ENCODE data around the gene GP1BA. TPM values are rescaled to one million over a fixed set of nuclear protein-coding genes. Genes with fewer than 3 reads are reported as not detected.

The GP1BA gene
- total and polyA plus RNA-seq, 10 of the 15 experiments (the other 5 are each of a cell fraction or from before 2014, with no cell fraction given) = 0.04 to 0.67 (median 0.28) TPM; not detected in 1

GRCh38 chr17:4939796-4940554, 7.9 kb downstream of the GP1BA start, which contains the start of the genes RNF167 and SLC25A11 (continued):
- TF ChIP-seq POU2F2 (IDR thresholded peaks at IDR 0.05; ENCODE audit: borderline replicate concordance, low read depth, low read length) = peak; percentile 62; the same call in 2 of the 3 replicates
- peak; percentile 83; the same call in 1 of the 2 replicates for TF ChIP-seq BACH1 (IDR thresholded peaks at IDR 0.05; ENCODE audit: borderline replicate concordance)
- TF ChIP-seq ZSCAN29 (IDR thresholded peaks at IDR 0.05) = 0 out of 2 replicates have a peak, but pooled peaks have one; percentile 52
- TF ChIP-seq LARP7 (IDR thresholded peaks at IDR 0.05) = peak; percentile 94
- TF ChIP-seq, protein P1, sequence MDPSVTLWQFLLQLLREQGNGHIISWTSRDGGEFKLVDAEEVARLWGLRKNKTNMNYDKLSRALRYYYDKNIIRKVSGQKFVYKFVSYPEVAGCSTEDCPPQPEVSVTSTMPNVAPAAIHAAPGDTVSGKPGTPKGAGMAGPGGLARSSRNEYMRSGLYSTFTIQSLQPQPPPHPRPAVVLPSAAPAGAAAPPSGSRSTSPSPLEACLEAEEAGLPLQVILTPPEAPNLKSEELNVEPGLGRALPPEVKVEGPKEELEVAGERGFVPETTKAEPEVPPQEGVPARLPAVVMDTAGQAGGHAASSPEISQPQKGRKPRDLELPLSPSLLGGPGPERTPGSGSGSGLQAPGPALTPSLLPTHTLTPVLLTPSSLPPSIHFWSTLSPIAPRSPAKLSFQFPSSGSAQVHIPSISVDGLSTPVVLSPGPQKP (IDR thresholded peaks at IDR 0.05; ENCODE audit: low read depth, low read length) = 0 out of 2 replicates have a peak, but pooled peaks have one; percentile 71
- peak; percentile 39 for TF ChIP-seq RELA (IDR thresholded peaks at IDR 0.05; ENCODE audit: borderline replicate concordance, partially characterized antibody)
- peak; percentile 95 to 99 for TF ChIP-seq BHLHE40 (IDR thresholded peaks at IDR 0.05; ENCODE audit: borderline replicate concordance in 1 of 2, low read depth in 2 of 2, low read length in 1 of 2)
- TF ChIP-seq MXI1 (IDR thresholded peaks at IDR 0.05; ENCODE audit: low read depth, low read length) = peak; percentile 89
- no peak for TF ChIP-seq CREB1 (IDR thresholded peaks at IDR 0.05; ENCODE audit: low read depth)
- peak; percentile 70 for TF ChIP-seq ZNF207 (IDR thresholded peaks at IDR 0.05; ENCODE audit: borderline replicate concordance)
- TF ChIP-seq, protein P2, sequence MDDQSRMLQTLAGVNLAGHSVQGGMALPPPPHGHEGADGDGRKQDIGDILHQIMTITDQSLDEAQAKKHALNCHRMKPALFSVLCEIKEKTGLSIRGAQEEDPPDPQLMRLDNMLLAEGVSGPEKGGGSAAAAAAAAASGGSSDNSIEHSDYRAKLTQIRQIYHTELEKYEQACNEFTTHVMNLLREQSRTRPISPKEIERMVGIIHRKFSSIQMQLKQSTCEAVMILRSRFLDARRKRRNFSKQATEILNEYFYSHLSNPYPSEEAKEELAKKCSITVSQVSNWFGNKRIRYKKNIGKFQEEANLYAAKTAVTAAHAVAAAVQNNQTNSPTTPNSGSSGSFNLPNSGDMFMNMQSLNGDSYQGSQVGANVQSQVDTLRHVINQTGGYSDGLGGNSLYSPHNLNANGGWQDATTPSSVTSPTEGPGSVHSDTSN (IDR thresholded peaks at IDR 0.05; ENCODE audit: insufficient replicate concordance, low read depth, low read length) = no peak
- peak; percentile 75 for TF ChIP-seq NR2F1 (conservative IDR thresholded peaks at IDR 0.05)
- no peak for TF ChIP-seq IRF4 (IDR thresholded peaks at IDR 0.05; ENCODE audit: low read depth, low read length)
- peak; percentile 25 for TF ChIP-seq SIX5 (IDR thresholded peaks at IDR 0.05; ENCODE audit: low read depth, low read length, severe bottlenecking)
- TF ChIP-seq CHD1 (IDR thresholded peaks at IDR 0.05; ENCODE audit: low read depth, low read length) = no peak
- TF ChIP-seq, protein P3, sequence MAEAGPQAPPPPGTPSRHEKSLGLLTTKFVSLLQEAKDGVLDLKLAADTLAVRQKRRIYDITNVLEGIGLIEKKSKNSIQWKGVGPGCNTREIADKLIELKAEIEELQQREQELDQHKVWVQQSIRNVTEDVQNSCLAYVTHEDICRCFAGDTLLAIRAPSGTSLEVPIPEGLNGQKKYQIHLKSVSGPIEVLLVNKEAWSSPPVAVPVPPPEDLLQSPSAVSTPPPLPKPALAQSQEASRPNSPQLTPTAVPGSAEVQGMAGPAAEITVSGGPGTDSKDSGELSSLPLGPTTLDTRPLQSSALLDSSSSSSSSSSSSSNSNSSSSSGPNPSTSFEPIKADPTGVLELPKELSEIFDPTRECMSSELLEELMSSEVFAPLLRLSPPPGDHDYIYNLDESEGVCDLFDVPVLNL (IDR thresholded peaks at IDR 0.05; ENCODE audit: low read depth, low read length) = peak; percentile 38; the same call in 1 of the 2 replicates
- peak; percentile 85 for TF ChIP-seq TAF1 (IDR thresholded peaks at IDR 0.05; ENCODE audit: borderline replicate concordance, low read depth, low read length)
- peak; percentile 44; the same call in 1 of the 2 replicates for TF ChIP-seq NFYB (IDR thresholded peaks at IDR 0.05; ENCODE audit: insufficient read depth, low read depth, low read length)
- TF ChIP-seq ZNF274 (IDR thresholded peaks at IDR 0.05; ENCODE audit: insufficient read depth, insufficient read length) = no peak
- TF ChIP-seq, protein P4, sequence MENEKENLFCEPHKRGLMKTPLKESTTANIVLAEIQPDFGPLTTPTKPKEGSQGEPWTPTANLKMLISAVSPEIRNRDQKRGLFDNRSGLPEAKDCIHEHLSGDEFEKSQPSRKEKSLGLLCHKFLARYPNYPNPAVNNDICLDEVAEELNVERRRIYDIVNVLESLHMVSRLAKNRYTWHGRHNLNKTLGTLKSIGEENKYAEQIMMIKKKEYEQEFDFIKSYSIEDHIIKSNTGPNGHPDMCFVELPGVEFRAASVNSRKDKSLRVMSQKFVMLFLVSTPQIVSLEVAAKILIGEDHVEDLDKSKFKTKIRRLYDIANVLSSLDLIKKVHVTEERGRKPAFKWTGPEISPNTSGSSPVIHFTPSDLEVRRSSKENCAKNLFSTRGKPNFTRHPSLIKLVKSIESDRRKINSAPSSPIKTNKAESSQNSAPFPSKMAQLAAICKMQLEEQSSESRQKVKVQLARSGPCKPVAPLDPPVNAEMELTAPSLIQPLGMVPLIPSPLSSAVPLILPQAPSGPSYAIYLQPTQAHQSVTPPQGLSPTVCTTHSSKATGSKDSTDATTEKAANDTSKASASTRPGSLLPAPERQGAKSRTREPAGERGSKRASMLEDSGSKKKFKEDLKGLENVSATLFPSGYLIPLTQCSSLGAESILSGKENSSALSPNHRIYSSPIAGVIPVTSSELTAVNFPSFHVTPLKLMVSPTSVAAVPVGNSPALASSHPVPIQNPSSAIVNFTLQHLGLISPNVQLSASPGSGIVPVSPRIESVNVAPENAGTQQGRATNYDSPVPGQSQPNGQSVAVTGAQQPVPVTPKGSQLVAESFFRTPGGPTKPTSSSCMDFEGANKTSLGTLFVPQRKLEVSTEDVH (IDR thresholded peaks at IDR 0.05; ENCODE audit: low read depth, partially characterized antibody) = peak; percentile 83
- TF ChIP-seq ASH2L (IDR thresholded peaks at IDR 0.05; ENCODE audit: borderline replicate concordance, low read depth) = no peak
- TF ChIP-seq TBL1XR1 (IDR thresholded peaks at IDR 0.05; ENCODE audit: low read depth, low read length) = no peak
- TF ChIP-seq MEF2B (IDR thresholded peaks at IDR 0.05; ENCODE audit: partially characterized antibody, poor library complexity, severe bottlenecking) = peak; percentile 8
- TF ChIP-seq POLR2AphosphoS5 (IDR thresholded peaks at IDR 0.05; ENCODE audit: low read length) = peak; percentile 97
